AG09309 (cell line): ENCODE measurements around the gene TMEM256.
A peak's percentile ranks its signal among the peaks of the same experiment; 100 is the strongest.

Source experiments
- DNase-seq: peaks from one replicate; pipeline ENCODE4 v3.0.0-alpha.2; 2010; ENCODE audit warnings: low read depth
- H3K4me3 ChIP-seq: 2 replicates; pipeline ENCODE4 v1.5.1; 2011; ENCODE audit warnings: mild to moderate bottlenecking, low read depth, low read length, moderate library complexity; ENCODE audit not compliant: control insufficient read depth
- CTCF ChIP-seq: IDR thresholded peaks from 2 replicates; pipeline ENCODE4 v1.5.1; 2011; ENCODE audit warnings: mild to moderate bottlenecking, low read depth, low read length, inconsistent platforms; ENCODE audit not compliant: insufficient read depth, control insufficient read depth; ENCODE audit errors: missing control alignments

Gene TMEM256

DNA sequence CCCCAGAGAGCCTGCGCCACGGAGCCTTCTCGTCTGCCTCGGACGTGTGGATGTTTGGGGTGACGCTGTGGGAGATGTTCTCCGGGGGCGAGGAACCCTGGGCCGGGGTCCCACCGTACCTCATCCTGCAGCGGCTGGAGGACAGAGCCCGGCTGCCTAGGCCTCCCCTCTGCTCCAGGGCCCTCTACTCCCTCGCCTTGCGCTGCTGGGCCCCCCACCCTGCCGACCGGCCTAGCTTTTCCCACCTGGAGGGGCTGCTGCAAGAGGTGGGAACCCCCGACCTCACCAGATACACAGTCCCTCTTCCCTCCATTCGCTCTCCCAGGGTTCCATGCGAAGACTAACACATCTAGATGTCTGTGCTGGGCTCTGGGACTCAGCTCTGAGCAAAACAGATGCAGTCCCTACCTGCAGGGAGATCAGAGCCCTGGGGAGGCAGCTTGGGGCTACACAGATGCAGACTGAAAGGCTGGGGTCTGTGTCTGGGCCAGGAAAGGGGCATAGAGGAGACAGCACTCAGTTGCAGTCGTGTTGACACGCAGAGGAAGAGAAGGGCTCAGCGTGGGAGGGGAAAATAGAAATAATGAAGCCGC, 19.3 kb downstream of the TMEM256 start:
- no peak for TF ChIP-seq CTCF
- H3K4me3 ChIP-seq: no peak overlapping the region
- no peak for DNase-seq

GRCh38 chr17:7383742-7384488, 20.0 kb downstream of the TMEM256 start:
- no peak for TF ChIP-seq CTCF
- H3K4me3 ChIP-seq: no peak overlapping the region
- DNase-seq: no peak

GRCh38 chr17:7383371-7383741, 20.5 kb downstream of the TMEM256 start:
- no peak for TF ChIP-seq CTCF
- H3K4me3 ChIP-seq: no peak overlapping the region
- DNase-seq: no peak

GRCh38 chr17:7382901-7383300, 21.0 kb downstream of the TMEM256 start:
- no peak overlapping the region for H3K4me3 ChIP-seq
- DNase-seq: no peak
- no peak for TF ChIP-seq CTCF

GRCh38 chr17:7380855-7381683, 22.8 kb downstream of the TMEM256 start, which contains the start of gene TNK1:
Gene TNK1 (plus strand): TSS chr17:7381089. CDS start chr17:7382927, 1,838 bp downstream.
- no peak for DNase-seq
- H3K4me3 ChIP-seq: peak within 1 kb of the TSS; percentile 31
- TF ChIP-seq CTCF: no peak

DNA sequence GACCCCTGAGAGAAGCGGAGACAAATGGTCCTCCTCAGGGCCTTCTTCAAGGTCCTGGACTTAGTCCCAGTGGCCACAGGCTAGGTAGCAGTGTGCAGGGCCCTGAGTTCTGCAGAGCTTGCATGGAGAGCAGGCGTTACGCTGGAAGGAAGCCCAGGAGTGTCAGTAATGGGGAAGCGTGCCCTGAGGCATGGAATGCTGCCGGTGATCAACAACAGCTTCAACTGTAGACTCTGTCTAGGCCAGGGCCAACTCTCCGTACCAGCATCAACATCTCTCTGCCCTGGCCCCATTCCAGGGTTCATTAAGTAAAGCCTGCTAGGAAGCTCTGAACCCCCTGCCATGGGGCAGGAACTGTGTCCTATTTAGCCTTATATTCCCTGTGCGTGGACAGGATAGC, 23.6 kb downstream of the TMEM256 start:
- peak; percentile 11 for DNase-seq
- no peak for TF ChIP-seq CTCF
- peak overlapping the region; percentile 31 for H3K4me3 ChIP-seq
